Left cardiac atrium (tissue), 4 donors: ENCODE data around the gene RBPMS2. TPM values are rescaled to one million over a fixed set of nuclear protein-coding genes. Genes with fewer than 3 reads are reported as not detected.

Experiments used
- ATAC-seq, 2 donors: fragments of 200-7000 bp; cut with Tn5 transposase; one replicate each; pipeline ENCODE4 v1.9.1; 2020; ENCODE audit warnings: mild to moderate bottlenecking in 2 of 2, moderate library complexity in 2 of 2
- DNase-seq: peaks from one replicate; pipeline ENCODE4 v3.0.0-alpha.2; 2020
- intact Hi-C, 2 donors: fragments of 100-400 bp; cut with DNase I; formaldehyde crosslinking; loops; one replicate each; pipeline versions ENCODE4 v1.14.1 to v1.15.1; 2022 to 2023
- total RNA-seq, 2 donors: library from RNA; stranded (reverse); fragmentation: NEBNext Ultra II Directional; extraction: Animal tissue kit (Norgen Biotek cat#: 25700); gene quantifications; one replicate each; pipeline ENCODE4 v1.2.1, GENCODE V29; 2021
- donor health status: DM: no; HTN: yes; CAD: no.
- donor health status: DM: no; HTN: yes; CAD: no; lungs with severe emphysema.
- donor health status: DM: yes; HTN: yes; CAD: no.
- donor health status: Dilated cardiomyopathy.

RBPMS2 gene
- total RNA-seq, 2 donors from 2014 or later, result 312 to 403 TPM

DNA sequence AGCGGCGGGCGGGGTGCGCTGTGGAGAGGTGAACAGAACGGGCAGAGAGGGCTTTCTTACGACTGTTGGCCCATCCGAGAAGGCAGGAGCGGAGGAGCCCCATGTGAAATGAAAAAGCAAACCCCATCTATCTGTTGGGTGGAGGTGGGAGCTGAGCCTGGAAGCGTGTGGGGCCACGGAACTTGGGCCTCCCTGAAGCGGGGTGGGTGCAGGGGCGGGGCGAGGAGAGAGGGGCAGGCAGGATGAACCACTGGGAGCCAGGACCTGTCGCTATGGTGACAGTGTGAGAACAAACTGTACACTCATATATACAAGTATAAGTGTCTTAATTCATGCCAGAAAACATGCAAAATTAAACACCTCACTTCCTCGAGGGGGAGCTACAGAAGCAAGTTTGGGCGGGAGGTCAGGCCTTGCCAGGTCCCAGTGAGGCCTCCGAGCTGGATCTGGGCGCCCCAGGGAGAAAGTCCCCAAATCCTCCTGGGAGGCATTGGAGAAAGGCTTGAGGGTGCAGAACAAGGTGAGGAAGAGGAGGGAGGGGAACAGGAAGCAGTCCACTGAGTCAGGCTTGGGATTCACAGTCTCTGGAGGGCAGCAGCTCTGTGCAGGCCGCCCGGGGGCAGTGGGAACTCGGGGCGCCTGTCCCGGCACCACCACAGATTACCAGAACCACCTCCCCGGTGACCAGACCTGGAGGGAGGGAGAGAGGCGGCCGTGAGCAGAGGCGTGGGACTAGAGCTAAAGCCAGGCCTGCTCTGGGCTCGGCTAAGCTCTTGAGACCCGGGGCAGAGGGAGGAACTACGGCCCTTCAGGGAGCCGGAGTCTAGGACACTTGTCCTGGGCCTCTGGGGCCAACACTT lies 34.8 kb downstream of the RBPMS2 start:
- DNase-seq, result peak; percentile 81
- peak; percentile 69 to 82 for ATAC-seq
- intact Hi-C loops, result no loop called here

DNA sequence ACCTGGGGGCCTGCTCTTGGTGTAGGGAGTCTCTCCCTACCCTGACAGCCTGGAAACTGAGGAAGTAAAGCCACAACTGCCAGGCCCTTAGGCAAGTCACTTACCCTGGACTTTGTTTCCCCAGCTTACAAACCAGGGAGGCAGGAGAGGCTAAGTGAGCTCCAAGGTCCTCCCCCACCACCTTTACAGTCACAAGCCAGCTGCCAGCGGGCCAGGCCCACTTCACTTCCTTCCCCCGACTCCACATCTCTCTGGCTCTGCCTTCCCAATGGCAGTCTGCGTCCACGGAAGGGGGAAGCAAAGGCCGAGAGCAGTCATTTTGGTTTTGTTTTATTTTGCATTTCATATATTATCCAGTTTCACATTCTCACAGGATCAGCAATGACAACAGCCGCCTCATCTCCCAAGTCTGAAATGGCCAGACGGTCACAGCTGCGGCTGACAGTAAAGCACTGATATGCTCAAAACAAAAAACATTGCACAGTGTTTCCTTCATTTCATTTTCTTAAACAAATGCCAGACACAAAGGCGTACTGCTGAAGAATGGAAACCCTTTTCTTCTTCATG lies 35.7 kb downstream of the RBPMS2 start:
- intact Hi-C loops, result loop anchor here in 1 of 2 donors (5.0 kb wide), 1 partner anchor 163 kb away; no protein-coding TSS in a partner anchor
- ATAC-seq (peak in 1 of 2 donors; percentile 9), DNase-seq (no peak)

DNA sequence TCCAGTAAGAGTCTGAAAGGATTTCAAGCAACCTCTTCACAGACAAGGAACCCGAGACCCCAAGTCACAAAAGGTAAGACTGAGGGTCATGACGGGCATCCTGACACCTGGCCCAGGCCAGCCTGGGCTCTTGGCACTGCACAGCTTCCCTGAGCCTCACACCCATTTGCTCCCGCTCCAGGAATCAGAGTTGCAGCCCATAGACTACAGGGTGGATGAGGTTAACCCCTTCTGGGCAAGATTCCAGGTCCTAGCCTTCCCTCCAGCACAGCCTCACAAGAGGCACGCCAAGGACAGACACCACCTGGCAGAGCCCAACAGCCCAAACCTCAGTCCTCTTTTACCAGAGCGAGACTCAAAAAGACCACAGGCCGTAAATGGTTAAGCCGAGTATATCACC lies 36.2 kb downstream of the RBPMS2 start:
- DNase-seq, result no peak
- ATAC-seq, result peak in 1 of 2 donors; percentile 16
- intact Hi-C loops, result loop anchor here in 1 of 2 donors (5.0 kb wide), 1 partner anchor 163 kb away; no protein-coding TSS in a partner anchor

DNA sequence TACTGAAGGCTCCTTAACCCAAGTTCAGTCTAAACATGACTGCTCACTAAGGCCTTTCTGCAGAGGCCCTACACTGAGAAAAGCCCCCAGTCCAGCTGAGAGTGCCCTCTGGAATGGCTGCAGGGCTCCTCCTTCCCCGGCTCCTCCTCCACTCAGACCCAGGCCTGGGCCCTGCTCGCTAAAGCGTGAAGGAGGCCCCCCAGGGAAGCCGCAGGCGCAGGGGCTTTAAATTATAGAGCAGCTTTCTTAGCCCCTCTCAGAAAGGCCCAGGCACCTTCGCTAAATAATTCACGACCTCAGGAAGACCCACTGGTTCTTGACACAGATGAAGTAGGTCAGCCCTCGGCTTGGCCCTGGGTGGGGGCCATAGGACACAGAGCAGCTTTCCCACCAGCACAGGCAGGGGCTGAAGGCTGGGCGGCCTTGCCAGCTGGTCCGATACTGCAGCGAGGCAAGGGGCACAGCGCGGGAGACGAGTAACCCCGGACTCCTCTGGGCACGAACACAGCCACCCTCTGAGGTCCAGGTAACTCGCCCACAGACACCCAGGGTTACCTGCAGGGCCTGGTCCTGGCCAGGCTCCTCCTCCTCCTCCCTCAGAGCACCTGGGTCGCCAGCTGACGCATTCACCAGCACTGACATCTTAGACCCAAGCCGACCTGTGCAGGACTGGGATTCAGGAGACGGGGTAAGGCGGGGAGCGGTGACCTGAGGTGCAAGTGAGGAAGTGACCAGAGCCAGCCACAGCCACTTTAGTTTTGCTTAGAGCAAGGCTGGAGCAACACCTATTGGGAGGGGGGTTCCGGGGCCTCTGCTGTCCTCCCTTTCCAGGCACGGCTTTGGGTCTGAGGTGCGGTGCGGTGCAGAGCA lies 36.9 kb downstream of the RBPMS2 start:
- ATAC-seq (no peak), DNase-seq (no peak)
- intact Hi-C loops, result loop anchor here in 1 of 2 donors (5.0 kb wide), 1 partner anchor 164 kb away; no protein-coding TSS in a partner anchor

DNA sequence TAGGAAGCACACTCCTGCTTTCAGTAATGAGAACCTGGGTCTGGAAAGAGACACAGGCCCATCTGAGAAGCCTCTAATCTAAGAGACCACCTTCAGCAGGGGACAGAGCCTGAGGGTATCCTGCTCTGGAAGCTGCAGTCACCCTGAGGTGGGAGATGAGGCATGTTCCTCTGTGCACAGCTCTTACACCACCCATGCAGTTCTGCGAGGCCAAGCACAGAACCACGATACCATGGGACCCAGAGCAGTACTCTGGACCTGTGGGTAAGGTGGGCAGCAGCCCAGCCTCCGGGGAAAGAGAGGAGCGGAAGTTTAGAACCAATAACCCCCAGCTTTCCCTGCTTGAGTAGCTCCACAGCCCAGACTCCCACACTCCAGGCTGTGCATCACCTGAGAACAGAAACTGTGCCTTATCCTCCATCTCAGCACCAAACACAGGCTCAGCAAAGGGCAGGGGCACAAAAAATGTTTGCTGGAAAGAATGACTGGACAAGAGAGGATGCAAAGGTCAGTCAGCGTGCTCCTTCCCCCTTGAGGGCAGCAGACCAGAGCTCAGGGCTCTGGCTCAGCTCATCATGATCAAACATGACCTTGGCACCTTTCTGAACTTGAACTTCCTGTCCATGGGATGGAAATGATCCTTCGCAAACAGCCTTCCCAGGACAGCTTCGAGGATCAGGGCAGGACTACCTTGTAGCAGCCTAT lies 43.1 kb downstream of the RBPMS2 start:
- DNase-seq, result no peak
- no peak for ATAC-seq
- intact Hi-C loops, result loop anchor here (2.0 to 5.0 kb wide), 2 partner anchors 78 to 80 kb away; no protein-coding TSS in a partner anchor

DNA sequence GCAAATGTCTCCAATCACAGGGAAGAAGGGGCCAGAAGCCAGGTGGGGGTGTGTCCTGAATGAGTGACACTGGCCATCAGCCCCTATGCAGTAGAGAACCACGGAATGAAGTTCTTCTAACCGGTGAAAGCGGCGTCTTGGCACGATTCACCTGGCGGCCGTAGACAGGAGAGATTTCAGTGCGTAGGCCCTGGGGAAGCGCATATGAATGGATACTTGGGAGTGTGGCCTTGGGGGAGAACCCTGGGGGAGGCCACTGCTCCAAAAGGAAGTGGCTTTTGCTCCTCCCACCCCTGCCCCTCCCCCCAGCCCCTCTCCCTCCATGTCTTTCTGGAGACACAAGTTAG lies 43.6 kb downstream of the RBPMS2 start:
- ATAC-seq (no peak), DNase-seq (no peak)
- intact Hi-C loops, result loop anchor here (2.0 to 5.0 kb wide), 3 partner anchors 79 to 173 kb away; no protein-coding TSS in a partner anchor

DNA sequence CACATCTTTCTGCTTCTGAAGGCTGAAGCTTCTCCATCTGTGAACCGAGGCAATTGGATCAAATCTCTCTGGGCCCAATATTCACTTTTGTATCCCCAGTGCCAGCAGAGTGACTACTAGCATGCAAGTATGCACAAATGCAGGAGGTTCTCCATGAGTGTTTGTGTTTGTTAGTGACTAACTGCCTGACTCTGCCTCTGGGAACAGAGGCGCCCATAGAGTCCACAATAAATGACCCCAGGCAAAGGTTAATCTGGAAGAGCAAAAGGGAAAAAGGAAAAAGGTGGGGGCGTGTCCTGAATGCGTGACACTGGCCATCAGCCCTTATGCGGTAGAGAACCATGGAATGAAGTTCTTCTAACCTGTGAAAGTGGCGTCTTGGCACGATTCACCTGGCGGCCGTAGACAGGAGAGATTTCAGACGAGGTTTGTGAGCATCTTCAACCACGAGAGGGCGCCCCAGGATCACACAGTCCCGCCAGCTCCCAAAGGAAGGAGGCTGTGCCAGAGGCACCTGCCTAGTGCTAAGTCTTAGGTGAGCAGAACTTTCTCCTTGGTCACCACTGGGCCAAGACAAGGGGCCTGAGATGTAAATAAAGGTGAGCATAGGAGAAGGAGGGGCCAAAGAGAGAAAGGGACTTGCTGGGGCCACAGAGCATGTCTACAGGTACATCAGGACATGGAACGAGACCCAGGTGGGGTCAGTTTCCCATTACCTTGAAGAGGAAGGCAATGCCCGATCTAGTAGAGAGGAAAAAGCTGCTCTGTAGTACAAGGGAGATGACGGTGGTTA lies 44.2 kb downstream of the RBPMS2 start:
- DNase-seq (peak; percentile 88), ATAC-seq (peak; percentile 72 to 74)
- intact Hi-C loops, result loop anchor here (2.0 to 5.0 kb wide), 2 partner anchors 81 to 174 kb away; no protein-coding TSS in a partner anchor

DNA sequence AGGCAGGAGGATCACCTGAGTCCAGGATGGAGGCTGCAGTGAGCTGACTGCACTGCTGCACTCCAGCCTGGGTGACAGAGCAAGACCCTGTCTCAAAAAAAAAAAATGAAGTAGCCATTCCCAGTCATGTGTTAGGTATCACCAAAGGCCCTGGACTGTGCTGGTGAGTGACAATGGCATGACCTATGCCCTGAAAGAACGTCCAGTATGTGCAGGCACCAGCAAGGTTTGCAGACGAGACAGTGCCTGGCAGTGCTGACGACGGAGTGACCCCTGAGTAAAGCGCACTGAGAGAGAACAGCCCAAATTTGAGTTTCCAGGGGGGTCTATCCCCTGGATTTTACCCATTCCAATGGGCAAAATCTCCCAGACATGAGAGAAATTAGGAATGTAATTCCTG lies 45.2 kb downstream of the RBPMS2 start:
- no peak for DNase-seq
- ATAC-seq, result no peak
- intact Hi-C loops, result loop anchor here (2.0 to 5.0 kb wide), 2 partner anchors 82 to 175 kb away; no protein-coding TSS in a partner anchor

DNA sequence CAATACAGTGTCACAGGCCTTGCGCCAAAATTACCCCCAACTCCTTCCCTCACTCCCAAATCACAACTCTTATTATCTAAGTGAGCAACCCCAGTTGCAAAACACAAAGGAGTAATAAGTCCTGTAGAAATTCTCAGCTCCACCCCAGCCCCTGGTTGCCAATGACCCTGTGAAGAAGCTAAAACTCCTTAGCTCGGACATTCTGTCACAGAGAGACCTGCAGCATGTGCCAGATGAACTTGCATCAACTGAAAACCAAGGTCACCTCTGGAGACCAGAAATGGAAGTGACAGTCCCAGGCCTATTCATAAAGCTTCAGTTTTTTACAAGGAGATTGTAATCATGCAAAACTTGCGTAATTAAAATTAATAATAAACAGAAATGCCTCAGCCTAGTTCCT lies 55.2 kb downstream of the RBPMS2 start:
- ATAC-seq, result peak; percentile 39 to 45
- no peak for DNase-seq
- intact Hi-C loops, result no loop called here

DNA sequence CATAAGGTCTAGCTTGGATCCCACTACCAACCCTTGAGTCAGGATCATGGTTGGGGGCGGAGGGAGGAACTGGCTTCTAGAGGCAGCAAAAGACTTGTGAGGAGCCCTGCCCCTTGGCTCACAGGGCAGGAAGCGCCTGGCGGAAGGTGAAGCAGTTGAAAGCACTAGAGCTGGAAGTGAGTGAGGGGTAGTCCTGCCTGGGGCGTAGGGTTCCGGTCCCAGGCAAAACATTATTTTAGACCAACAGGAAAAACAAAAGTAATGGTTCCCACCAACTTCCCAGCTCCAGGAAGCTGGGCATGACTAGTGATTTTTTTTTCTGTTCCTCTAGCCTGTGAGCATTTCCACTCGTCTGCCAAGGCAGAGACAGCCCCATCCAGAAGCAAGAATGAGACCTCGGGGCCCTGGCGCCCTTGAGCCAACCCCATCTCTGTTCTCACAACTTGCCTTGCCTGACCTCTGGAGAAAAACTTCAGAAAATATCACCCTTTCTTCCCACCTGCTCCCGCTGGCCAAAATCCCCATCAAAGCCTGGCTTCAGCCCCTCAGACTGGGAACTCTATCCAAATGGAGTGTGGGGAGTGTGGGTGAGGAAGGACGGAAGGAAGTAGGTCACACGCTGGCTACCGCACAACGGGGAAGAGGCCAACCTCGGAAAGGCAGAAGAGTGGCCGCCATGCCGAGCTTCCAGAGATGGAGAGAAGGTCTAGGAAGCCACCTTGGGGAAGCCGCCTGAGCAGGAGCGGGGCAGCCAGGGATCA lies 57.5 kb downstream of the RBPMS2 start:
- DNase-seq (no peak), ATAC-seq (peak; percentile 35 to 54)

DNA sequence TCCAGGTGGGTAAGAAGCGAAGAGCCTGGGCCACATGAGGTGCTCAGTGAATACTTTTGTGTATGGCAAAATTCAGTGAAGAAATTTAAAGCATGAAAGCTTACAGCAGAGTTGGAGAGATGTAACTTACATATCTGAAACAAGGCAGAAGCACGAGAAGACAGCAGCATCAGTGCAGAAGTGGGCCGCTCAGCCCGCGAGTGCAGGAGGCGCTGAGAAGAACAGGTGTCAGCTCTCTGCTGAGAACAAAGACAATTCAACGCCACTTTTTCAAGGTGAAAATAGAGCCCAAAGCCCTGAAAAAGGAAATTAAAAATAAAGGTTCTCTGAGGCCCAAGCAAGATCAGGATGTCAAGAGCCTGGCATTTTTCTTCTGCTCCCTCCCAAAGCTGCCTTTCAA lies 58.3 kb downstream of the RBPMS2 start:
- intact Hi-C loops, result no loop called here
- ATAC-seq, result no peak
- no peak for DNase-seq

More for the DNA sequence above, 57.5 kb downstream of the RBPMS2 start:
- intact Hi-C loops, result no loop called here

DNA sequence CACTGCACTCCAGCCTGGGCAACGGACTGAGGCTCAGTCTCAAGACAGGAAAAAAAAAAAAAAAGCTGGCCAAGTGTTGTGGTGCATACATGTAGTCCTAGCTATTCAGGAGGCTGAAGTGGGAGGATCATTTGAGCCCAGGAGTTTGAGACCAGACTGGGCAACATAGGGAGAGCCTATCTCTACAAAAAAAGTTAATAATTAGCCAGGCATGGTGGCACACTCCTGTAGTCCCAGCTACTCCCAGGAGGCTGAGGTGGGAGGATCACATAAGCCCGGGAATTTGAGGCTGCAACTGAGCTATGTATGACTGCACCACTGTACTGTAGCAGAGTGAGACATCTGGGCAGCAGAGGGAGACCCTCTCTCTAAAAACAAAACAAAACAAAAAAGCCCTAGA lies 58.9 kb downstream of the RBPMS2 start:
- intact Hi-C loops, result no loop called here
- no peak for ATAC-seq
- DNase-seq, result no peak

DNA sequence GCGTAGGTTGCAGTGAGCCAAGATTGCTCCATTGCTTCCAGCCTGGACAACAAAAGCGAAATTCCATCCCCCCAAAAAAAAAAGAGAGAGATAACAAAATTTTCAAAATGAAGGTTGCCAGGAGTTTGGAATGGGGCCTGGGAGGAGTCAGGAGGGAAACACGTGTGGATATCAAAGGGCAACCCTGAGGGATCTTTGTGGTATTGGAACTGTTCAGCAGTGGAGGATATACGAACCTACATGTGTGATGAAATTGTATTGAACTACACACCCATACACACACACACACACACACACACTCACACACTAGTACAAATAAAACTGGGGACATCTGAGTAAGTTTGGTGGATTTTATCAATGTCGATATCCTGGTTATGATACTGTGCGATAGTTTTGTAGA lies 61.8 kb downstream of the RBPMS2 start:
- DNase-seq, result no peak
- ATAC-seq, result no peak
- intact Hi-C loops, result no loop called here

DNA sequence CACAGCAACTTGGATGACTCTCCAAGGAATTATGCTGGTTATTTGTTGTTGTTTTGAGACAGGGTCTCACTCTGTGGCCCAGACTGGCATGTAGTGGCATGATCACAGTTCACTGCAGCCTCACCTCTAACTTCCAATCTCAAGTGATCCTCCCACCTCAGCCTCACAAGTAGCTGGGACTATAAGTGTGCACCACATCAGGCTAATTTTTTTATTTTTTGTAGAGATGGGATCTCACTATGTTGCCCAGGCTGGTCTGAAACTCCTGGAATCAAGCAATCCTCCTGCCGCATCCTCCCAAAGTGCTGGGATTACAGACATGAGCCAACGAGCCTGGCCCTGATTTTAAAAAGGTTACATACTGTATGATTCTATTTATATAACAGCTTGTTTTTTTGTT lies 63.0 kb downstream of the RBPMS2 start:
- DNase-seq, result no peak
- ATAC-seq, result no peak
- intact Hi-C loops, result no loop called here

DNA sequence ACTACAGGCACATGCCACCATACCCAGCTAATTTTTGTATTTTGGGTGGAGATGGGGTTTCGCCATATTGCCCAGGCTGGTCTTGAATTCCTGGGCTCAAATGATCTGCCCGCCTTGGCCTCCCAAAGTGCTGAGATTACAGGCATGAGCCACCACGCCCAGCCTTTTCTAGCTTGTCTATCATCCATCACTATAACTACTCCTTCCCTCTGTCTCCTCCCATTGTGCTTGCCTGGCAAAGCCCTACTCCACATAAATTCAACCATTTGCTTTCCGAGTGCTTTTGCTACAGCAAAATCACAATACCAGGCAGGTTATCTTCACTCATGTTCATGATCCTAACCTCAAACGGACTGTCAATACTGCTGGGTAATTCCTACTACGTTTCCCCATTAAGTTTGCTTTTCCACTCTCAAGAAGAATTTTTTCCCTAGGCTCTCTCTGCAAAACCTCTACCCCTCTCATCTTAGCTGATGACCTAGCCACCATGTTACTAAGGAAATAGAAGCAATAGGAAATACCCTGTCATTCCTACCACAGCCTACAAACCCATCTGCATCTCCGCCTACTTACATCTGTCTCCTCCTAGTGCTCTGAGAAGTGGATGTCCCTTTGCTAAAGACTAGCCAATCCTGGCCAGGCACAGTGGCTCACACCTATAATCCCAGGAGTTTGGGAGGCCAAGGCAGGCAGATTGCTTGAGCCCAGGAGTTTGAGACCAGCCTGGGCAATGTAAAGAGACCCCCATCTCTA lies 64.5 kb downstream of the RBPMS2 start:
- DNase-seq (no peak), ATAC-seq (no peak)
- intact Hi-C loops, result no loop called here

DNA sequence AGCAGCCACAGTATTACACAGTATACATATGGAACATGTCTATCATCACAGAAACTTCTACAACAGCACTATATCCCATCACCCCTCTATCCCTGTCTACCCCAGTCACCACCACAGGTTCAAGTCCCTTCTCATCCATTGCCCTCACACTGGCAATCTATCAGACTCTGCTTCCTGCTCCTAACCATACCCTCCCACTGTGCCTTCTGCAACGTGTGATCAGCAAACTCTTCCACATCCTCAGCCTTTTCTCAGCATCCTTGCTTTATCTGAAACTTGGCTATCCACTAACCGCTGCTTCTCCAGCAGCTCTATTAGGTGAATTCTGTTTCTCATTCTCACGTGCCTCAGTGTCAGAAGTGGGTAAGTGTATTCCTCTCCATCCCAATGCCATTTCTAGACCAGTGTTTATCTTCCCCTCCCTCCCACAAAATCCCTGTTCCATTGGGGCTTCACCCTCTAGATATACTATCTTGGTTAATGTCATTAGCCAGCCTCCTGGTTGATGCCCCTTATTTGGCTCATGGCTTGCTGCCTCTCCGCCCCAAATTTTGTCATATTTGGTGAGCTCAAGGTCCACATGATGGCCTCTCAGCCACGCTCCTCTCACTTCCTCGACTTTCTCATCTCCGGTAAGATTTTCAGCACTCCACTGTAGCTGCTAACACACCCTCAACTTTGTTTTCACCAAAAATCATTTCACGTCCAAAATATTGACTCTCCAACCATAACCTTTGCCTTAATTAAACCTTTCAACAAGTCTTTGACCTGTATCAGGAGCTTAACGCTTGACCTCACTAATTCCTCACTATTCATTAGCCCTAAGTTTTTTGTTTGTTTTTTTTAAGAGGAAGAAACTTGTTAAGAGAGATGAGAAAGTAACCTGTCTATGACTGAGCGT lies 69.1 kb downstream of the RBPMS2 start:
- DNase-seq (no peak), ATAC-seq (no peak)
- intact Hi-C loops, result no loop called here
